HG03175 (cell line): ENCODE measurements around the gene CDC42SE2.

Experiments used
- ATAC-seq: cut with Tn5 transposase; IDR thresholded peaks from one replicate; pipeline ENCODE4 v1.9.1; 2021; ENCODE audit warnings: mild to moderate bottlenecking, moderate library complexity; ENCODE audit not compliant: unreplicated experiment

The CDC42SE2 gene, protein sequence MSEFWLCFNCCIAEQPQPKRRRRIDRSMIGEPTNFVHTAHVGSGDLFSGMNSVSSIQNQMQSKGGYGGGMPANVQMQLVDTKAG

DNA sequence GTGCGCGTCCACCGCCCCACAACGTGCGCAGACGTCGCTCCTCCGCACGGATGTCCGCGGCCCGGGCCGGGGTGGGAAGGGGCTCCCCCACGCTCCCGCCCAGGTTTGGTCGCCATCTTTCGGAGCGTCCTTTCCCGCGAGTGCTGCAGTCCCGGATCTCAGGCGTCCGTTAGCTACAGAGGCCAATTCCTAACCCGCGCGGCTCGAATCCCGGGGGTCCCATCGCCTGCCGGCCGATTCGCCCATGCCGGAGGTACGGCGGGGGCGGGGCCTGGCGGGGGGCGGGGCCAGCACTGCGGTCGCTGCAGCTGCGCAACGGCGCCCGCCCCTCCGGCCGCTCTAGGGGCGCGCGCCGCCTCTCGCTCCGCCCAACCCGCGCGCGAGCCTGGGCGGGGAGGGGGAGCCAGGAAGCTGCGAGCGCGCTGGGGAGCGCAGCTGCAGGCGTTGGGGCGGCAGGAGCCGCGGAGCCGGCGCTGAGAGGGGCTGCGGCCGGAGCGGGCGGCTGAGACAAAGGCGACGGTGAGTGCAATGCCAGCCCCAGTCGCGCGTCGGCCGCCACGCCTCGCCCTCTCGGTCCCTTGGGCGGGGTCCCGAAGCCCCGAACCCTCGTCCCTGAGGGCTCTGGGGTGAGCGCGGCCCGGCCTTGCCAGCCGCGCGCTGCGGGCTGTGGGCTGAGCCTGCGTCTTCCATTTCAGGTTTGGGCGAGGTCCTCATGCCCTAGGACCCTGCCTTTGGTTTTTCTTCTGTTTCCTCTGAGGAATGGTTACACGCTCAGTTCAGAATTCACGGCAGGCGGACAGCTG is at the start of gene CDC42SE2:
CDC42SE2 (plus strand) TSS at position 406 of the 803 bp plus-strand sequence. CDS start 95,441 bp downstream, outside the sequence.
- ATAC-seq: peak; percentile 83

DNA sequence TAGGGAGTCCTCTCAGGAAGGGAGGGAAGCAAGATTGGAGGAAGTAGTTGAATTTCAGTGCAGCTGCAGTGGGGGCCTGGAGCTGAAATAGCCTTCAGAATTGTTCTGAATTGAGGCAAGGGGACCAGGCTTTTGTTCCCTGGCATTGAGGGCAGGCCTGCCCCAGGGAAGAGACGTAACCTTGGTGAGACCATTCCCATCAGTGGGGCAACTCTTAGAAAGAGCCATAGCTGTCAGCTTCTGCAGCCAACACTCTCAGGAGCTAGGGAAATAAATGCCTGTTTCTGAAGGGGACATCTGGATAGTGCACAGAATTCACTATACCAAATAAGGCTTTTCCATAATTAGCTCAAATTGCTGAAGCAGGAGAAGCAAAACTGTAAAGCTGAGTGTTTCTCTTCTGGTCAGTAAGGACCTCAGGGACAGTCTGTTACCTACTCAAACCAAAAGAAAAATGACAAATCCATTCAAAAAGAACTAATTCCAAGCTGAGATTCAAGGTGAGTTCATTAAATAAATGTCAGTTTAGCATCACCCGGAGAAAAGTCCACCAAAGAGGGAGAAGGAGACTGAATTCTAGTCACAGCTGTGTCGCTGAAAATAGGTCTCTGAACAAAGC is 49.1 kb upstream of the CDC42SE2 start:
- ATAC-seq: no peak

DNA sequence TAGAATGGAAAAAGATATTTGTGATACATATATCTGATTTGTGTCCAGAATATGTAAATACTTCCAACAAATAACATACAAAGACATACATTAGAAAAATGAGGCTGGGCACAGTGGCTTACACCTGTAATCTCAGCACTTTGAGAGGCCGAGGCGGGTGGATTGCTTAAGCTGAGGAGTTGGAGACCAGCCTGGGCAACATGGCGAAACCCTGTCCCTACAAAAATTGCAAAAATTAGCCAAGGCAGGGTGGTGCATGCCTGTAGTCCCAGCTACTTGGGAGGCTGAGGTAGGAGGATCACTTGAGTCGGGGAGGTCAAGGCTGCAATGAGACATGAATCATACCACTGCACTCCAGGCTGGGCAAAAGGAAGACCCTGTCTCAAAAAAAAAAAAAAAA is 46.1 kb upstream of the CDC42SE2 start:
- ATAC-seq: no peak

DNA sequence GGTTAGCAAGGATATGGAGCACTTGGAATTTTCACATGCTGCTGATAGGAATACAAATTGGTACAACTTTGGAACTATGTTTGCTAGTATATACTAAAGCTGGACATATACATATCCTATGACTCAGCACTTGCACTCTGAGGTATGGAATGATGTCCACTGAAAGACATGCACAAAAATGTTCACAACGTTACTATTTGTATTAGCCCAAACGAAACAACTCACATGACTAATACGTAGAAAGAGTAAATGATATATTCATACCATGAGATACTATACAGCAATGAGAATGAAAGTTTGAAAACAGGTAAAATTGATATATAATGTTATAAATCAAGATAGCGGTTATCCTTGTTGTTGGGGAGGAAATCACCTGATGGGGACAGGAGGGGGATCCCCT is 45.5 kb upstream of the CDC42SE2 start:
- no peak for ATAC-seq

DNA sequence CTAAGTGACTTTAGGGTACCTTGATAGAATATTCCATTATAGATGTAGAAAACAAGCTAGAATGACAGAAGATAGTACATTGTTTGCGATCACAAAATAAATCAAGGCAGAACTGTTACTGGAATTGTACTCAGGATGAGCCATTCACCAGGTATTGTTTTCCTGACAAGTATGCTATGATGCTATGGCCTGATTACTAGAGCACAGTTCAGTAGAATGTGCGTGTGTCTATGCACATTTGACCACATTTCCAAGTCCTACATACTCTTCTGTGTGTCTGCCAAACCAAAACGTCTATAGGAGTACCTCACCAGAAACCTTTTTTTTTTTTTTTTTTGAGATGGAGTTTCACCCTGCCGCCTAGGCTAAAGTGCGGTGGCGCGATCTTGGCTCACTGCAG is 43.3 kb upstream of the CDC42SE2 start:
- no peak for ATAC-seq

DNA sequence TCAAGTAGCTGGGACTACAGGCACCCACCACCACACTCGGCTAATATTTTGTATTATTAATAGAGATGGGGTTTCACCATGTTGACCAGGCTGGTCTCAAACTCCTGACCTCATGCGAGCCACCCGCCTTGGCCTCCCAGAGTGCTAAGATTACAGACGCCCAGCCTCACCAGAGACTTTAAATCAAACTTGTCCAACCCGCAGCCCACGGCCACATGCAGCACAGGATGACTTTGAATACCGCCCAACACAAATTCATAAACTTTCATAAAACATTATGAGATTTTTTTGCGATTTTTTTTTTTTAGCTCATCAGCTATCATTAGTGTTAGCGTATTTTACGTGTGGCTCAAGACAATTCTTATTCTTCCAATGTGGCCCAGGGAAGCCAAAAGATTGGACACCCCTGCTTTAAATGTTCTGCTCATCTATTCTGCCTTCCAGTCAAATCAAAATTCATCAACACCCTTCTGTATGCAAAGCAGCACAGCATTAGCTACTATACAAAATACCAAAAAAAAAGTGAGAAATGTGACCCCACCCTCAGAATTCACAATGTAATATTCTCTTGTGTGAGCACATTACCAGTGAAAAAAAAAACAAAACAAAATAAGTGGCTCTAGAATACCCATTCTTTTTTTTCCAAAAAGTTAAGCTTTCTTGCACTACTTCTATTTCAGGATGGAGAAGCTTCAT is 42.7 kb upstream of the CDC42SE2 start:
- ATAC-seq: no peak

DNA sequence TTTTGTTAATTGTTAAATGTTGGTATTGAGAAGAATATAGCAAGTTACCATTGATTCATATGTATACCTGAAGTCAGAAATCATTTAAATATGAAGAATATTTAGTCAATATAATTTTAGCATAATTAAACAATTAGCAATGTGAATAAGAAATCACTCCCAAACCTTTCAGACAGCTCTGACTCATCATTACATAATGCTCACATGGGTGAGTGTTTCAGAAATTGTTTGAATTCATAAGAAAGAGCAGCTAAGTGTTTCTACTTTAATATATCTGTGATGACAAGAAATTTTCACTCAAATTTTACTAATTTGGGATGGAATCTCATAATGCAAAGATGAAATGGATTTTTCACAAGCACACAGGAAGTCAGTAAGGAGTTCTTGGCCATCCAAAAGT is 42.0 kb upstream of the CDC42SE2 start:
- no peak for ATAC-seq

DNA sequence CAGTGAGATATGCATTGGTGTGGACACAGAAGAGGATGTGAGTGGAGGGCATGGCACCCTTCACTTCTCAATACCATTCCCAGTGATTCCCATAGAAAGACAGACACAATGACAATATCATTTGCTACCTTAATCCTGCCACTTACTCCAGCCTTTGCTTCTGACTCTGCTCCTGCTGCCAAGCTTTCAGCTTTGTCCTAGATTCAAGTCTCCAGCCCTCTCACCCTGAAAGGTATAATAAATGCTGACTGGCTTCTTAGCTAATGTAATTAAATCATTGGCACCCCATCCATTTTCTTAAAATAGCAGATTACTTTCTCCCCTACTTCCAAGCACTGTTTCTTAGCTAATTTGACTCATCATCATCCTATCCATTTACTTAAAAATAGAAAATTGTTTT is 41.1 kb upstream of the CDC42SE2 start:
- no peak for ATAC-seq

DNA sequence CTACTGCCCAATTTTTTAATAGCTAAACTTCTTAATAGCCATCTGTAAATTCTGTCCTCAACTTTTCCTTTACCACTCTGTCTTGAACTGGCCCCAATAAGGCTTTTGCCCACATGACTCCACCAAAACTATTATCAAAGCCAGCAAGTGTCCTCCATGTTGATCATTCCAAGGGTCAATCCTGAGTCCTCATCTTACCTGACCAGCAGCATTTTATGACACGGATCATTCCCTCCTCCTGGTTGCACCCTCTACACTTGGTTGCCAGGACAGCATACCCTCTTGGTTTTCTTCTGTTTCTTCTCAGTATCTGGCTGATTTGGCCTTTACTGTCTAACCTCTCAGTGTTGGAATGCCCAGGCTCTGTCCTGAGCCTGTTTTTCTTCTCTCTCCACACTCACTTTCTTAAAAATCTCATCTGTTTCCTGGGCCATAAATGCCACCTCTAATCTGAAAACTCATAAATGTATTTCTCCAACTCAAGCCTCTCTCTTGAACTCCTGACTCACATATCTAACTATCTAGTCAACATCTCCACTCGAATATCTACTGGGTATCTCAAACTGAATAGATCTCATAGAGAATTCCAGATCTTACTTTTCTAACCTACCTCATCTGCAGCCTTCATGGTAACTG is 40.0 kb upstream of the CDC42SE2 start:
- no peak for ATAC-seq

DNA sequence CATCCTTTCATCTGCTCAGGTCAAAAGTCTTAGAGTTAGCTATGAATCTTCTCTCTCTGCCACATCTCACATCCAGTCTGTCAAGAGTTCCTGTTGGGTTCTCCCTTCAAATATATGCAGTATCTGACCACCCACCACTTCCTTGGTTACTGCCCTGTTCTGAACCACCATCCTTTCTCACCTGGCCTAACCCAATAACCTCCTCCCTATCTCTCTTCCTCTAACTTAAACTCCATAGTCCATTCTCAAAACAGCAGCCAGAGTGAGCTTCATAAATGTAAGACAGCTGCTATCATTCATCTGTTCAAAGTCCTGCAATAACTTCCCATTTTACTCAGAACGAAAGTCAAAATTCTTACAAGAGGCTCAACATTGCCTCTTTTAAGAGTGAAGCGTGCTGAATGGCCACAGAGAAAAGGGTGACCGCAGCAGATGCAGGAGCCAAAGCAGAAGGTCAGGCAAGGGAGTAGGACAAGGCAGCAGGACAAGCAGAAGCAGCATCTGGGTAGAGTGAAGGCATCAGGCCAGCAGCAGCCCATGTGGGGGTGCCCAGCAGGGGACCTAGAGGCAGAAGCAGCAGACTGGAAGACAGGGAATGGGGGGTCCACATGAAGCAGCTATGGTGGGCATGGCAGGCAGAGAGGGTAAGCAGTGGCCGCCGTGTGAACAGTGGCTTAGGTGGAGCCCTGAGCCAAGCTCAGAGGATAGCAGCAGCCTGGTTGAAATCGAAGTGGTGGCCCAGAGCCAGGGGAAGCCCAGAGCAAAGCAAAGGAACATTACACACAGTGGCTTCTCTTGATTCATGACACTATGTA is 39.3 kb upstream of the CDC42SE2 start:
- peak; percentile 85 for ATAC-seq

DNA sequence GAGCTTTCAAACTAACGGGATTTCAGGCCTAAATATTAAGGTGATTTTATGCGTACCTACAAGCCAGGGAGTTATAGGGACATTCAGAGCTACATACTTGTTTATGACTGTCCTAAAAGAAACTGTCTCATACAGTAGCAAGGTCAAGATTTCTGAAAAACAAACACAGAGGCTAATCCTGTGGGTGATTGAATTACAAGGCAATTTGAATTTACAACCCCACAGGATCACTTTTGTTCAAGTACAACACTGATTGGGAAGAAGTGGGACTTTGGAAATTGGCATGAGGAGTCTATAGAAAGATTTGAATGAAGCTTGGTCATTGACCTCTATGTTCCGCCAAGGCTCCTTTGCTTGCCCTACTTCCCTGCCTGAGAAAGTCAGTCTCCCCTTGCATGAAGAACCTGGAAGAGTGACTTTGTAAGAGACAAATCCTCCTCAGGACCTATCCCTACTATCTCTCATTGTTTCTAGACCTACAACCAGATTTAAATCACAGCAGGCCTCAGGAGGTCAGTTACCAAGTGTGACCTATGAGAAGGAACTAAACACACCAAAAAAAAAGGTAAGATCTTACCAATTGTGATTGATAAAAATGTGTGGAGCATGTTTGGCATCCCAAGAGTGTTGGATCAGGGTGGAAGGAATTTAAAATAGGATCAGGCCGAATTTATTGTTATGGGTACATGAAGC is 38.4 kb upstream of the CDC42SE2 start:
- ATAC-seq: no peak

DNA sequence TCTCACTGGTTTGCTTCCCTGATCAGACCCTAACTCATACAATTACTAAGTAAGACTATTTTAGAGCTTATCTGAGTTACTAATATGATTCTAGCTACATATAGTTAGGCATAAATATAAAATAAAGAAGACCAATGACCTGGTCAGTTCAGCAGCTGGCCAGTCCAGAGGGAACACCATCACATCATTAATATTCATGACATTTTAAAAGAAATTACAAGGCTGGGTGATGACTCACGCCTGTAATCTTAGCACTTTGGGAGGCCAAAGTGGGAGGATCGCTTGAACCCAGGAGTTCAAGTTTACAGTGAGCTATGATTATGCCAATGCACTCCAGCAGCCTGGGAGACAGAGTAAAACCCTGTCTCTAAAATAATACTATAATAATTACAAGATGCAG is 37.0 kb upstream of the CDC42SE2 start:
- no peak for ATAC-seq

DNA sequence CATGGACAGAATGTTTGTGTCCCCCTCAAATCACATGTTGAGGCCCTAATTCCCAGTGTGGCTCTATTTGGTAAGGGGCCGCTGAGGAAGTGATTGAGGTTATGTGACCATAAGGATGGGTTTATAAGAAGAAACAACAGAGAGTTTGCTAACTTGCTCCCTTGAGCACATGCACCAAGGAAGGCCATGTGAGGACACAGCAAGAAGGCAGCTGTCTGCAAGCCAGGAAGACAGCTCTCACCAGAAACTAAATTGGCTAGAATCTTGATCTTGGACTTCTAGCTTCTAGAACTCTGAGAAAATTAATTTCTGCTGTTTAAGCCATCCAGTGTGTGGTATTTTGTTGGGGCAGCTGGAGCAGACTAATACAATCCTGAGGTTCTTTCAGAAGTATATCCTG is 35.2 kb upstream of the CDC42SE2 start:
- ATAC-seq: no peak

DNA sequence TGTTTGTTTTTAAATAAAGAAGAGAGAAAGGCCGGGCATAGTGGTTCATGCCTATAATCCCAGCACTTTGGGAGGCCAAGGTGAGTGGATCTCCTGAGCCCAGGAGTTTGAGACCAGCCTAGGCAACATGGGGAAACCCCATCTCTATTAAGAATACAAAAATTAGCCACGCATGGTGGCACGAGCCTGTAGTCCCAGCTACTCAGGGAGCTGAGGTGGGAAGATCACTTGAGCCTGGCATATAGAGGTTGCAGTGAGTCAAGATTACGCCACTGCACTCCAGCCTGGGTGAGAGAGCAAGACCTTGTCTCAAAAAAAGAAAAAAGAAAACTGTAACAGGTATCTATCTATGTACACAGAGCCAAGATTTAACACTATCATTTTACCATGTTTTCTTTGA is 34.2 kb upstream of the CDC42SE2 start:
- no peak for ATAC-seq

DNA sequence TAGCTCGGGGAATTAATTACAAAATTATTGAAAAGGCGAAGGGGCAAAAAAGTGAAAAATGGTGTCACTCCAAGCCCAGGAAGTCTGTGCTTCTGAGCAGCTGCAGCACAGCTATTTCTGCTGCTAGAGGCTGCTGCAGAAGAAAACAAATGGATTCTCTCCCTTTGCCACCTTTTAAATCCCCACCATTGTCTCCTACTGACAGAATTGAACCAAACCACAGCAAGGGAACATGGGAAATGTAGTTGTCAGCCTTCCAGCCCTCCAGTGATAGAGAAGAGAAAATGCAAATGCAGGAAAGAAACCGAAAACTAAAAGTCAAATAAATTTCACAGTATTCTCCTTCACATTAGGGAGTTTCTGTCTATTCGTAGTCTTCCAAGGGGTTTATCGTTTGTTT is 33.4 kb upstream of the CDC42SE2 start:
- ATAC-seq: peak; percentile 78

DNA sequence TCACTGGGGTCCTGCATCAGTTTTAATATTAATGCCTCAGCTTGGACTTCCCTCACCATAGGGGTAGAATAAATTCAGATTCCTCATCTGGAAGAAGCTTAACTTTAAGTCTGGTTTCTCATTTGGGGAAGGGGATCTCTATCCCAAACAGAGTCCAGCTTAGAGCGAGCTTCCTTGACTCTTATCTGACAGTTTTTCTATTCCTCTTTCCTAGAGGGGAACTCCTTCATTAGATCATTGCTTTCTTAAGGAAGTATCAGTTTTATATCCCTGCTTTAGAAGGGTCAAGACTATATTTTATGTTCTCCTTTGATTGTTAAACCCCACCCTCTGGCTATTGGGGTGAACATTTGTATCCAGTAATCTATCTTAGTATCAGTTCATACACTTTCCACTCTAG is 24.2 kb upstream of the CDC42SE2 start:
- ATAC-seq: no peak

DNA sequence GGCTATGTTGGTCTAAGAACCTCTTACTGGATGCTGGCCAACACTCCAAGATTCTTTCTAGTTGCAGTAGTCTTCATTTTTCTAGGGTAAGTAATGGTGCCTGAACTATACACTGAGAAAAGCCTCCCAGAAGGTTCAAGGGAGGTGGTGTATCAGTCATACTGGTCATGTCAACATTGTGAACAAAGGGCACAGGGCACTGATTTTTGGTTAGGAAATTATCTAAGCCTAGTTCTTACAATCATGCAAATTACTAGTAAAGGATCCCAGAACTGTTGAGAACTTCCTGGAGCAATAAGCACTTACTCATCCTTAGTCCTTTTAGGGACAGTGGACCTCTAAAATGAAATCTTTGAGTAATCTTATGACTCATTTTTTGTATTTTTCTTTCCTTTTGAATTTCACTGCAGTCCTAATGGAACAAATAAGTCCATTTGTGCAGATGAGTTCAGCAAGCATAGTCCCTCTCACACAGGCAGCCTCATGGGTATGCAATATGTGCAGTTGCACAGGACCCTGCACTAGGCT is 21.1 kb upstream of the CDC42SE2 start:
- ATAC-seq: no peak

DNA sequence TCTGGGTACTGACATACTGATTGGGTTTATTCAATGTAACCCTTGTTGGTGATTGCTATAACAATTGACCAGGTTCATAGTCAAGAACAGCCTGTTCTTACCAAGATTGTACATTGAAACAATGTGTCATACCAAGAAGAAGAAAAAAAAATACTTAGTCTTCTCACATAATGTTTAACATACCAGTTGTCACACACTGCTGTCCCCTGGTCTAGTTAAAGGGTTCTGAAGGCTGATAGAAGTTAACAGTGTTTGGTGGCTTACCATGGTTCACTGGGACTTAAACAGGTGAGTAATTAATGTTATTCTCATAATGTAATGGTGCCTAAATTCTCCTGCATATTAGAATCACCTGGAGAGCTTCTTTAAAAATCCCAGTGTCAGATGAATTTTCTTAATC is 18.5 kb upstream of the CDC42SE2 start:
- no peak for ATAC-seq

DNA sequence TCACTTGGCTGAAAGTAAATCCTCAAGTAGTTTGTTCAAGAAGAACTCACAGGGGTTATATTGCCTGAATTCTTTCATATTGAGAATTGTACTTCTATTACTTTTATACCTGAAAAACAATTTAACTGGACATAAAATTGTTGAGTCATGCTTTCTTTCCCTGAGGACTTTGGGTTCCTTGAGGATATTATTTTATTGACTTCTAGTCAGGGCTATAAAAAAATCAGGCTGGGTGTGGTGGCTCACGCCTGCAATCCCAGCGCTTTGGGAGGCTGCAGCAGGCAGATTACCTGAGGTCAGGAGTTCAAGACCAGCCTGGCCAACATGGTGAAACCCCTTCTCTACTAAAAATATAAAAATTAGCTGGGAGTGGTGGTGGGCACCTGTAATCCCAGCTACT is 17.9 kb upstream of the CDC42SE2 start:
- no peak for ATAC-seq

DNA sequence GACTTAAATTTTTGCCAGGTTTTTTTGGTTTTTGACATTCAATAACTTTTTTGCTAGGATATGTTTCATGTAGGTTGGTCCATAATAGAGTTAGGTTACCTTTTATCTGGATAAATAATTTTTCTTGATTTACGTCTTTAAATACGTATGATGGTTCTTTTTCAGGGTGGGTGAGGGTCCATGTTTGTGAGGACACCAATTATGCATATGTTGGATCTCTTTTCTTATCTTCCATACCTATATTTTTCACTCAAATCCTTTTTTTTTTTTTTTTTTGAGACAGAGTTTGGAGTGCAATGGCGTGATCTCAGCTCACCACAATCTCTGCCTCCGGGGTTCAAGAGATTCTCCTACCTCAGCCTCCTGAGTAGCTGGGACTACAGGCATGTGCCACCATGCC is 17.3 kb upstream of the CDC42SE2 start:
- no peak for ATAC-seq
